Measurements from ENCODE around the gene ADAMTS9. TPM values are rescaled to one million over a fixed set of nuclear protein-coding genes. Genes with fewer than 3 reads are reported as not detected.

Gene ADAMTS9
- total RNA-seq, 2 donors from 2014 or later, result 4.4 to 14.3 TPM

DNA sequence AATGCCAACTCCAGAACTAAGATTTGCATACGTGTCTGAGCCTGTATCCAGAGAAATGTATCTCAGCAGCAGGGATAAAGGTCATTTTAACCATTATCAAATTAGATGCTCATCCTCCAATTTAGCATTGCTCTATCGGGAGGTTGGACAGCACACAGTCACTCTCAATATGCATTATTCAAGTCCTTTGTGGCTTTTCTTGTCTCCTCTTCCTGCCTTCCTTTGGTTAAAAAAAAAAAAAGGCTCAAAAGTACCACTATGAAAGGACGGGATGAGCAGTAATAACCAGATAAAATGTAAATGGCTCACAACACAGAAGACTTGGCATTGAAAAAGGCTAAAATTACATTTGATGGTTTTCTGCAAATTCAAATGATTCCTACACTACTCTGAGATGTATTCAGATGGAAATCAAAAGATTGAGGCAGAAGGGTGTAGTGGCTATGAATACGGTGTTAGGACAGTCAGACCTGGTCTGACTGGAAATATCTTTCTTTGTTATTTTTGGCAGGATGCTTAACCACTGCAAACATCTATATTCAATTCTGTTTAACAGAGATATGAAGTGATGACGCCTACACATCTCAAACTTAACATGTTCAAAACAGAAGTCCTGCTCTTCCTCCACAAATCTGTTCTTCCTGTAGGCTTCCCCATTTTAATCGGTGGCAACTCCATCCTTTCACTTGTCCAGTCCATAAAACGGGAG, 109.6 kb downstream of the ADAMTS9 start:
- DNase-seq, result no peak
- H3K4me3 ChIP-seq, result no peak overlapping the region
- H3K9ac ChIP-seq (ENCODE audit: low read depth in 2 of 2, low read length in 2 of 2), result no peak overlapping the region
- no peaks in the 10 kb centered on the region for H3K4me1 ChIP-seq
- no peak overlapping the region for H3K27ac ChIP-seq
- no peaks in the 10 kb centered on the region for H3K27me3 ChIP-seq
- intact Hi-C loops (cut with DNase I), result no loop called here
- no peaks in the 10 kb centered on the region for H3K9me3 ChIP-seq
- TF ChIP-seq CTCF (IDR thresholded peaks at IDR 0.05), result no peak
- H3K36me3 ChIP-seq, result no peaks in the 10 kb centered on the region

DNA sequence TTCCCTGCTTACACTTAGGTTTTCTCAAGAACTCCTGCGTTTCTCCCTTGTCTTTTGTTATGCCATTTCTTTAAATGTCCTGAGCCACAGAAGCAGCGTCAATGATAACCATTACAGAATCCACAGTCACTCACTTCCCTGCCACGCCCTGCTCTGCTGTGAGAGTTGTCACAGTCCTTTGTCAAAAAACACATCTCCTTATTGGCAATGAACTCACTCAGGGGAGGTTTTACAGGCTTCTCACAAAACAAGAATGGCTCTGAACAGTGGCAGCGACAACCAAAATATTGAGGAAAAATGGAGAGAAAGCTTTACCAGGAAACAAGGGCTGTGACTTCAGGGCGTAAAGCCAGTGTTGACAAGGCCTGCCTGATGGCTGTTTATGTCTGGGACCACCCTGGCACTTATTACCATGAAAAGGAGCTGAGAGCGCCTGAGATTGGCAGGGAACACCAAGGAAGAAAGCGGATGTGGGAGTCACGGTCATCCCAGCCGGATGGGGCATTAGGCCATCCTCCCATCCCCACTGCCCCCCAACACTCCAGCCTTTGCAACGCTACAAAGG, 111.5 kb downstream of the ADAMTS9 start:
- Histone ChIP-seq H3K27me3 (no peaks in the 10 kb centered on the region), H3K4me1 (no peaks in the 10 kb centered on the region), H3K36me3 (no peaks in the 10 kb centered on the region), H3K27ac (no peak overlapping the region), H3K9ac (ENCODE audit: low read depth in 2 of 2, low read length in 2 of 2) (no peak overlapping the region), H3K9me3 (no peaks in the 10 kb centered on the region), H3K4me3 (no peak overlapping the region)
- TF ChIP-seq CTCF (IDR thresholded peaks at IDR 0.05), result no peak
- intact Hi-C loops (cut with DNase I), result no loop called here
- DNase-seq, result no peak

GRCh38 chr3:64575211-64575844, 112.5 kb downstream of the ADAMTS9 start:
- no peak for DNase-seq
- Histone ChIP-seq H3K9me3 (no peaks in the 10 kb centered on the region), H3K4me1 (no peaks in the 10 kb centered on the region), H3K27me3 (no peaks in the 10 kb centered on the region), H3K9ac (ENCODE audit: low read depth in 2 of 2, low read length in 2 of 2) (no peak overlapping the region), H3K27ac (no peak overlapping the region), H3K4me3 (no peak overlapping the region), H3K36me3 (no peaks in the 10 kb centered on the region)
- intact Hi-C loops (cut with DNase I), result no loop called here
- TF ChIP-seq CTCF (IDR thresholded peaks at IDR 0.05), result peak; percentile 58

GRCh38 chr3:64574194-64574593, 113.6 kb downstream of the ADAMTS9 start:
- intact Hi-C loops (cut with DNase I), result no loop called here
- no peak for TF ChIP-seq CTCF (IDR thresholded peaks at IDR 0.05)
- no peaks in the 10 kb centered on the region for H3K36me3 ChIP-seq
- no peaks in the 10 kb centered on the region for H3K4me1 ChIP-seq
- no peak overlapping the region for H3K4me3 ChIP-seq
- H3K27ac ChIP-seq, result no peak overlapping the region
- DNase-seq, result no peak
- H3K9me3 ChIP-seq, result no peaks in the 10 kb centered on the region
- H3K9ac ChIP-seq (ENCODE audit: low read depth in 2 of 2, low read length in 2 of 2), result no peak overlapping the region
- no peaks in the 10 kb centered on the region for H3K27me3 ChIP-seq

- Histone ChIP-seq H3K27me3 (no peaks in the 10 kb centered on the region), H3K9ac (ENCODE audit: low read depth in 2 of 2, low read length in 2 of 2) (no peak overlapping the region), H3K4me3 (no peak overlapping the region), H3K36me3 (no peaks in the 10 kb centered on the region), H3K27ac (no peak overlapping the region), H3K4me1 (no peaks in the 10 kb centered on the region), H3K9me3 (no peaks in the 10 kb centered on the region)
- no peak for DNase-seq
- intact Hi-C loops (cut with DNase I), result no loop called here
- TF ChIP-seq CTCF (IDR thresholded peaks at IDR 0.05), result no peak
These were observed 115.8 kb downstream of the ADAMTS9 start for GRCh38 chr3:64571982-64572381.

Measured in colonic mucosa (tissue), 4 donors.